Dermis blood vessel endothelial cell (primary cell): ENCODE results near the gene RARA. TPM values are rescaled to one million over a fixed set of nuclear protein-coding genes. Genes with fewer than 3 reads are reported as not detected.

Experiments used
- DNase-seq: peaks from one replicate; pipeline ENCODE4 v3.0.0; 2010
- total RNA-seq: library from RNA; depleted of rRNA; stranded (reverse); fragments of >200 nt; gene quantifications from 2 replicates; pipeline ENCODE4 v1.2.3, GENCODE V29; 2014

The RARA gene
- total RNA-seq, 1 donor from 2014 or later = 9.7 TPM

- DNase-seq = peak; percentile 40
Observed at GRCh38 chr17:40329839-40330794, 21.1 kb downstream of the RARA start.

GRCh38 chr17:40330850-40331470, 22.0 kb downstream of the RARA start:
- no peak for DNase-seq

- peak; percentile 79 for DNase-seq
Observed at GRCh38 chr17:40331743-40332641, 23.0 kb downstream of the RARA start.

GRCh38 chr17:40333781-40334448, 24.9 kb downstream of the RARA start:
- DNase-seq = no peak

- DNase-seq = no peak
Observed at GRCh38 chr17:40335620-40336019, 26.6 kb downstream of the RARA start.

GRCh38 chr17:40337351-40337750, 28.4 kb downstream of the RARA start:
- no peak for DNase-seq

GRCh38 chr17:40338058-40338457, 29.1 kb downstream of the RARA start:
- DNase-seq = no peak

- no peak for DNase-seq
Observed at GRCh38 chr17:40338941-40339649, 30.1 kb downstream of the RARA start.

GRCh38 chr17:40340327-40340726, 31.3 kb downstream of the RARA start:
- DNase-seq = no peak

GRCh38 chr17:40340880-40341807, 32.2 kb downstream of the RARA start:
- peak; percentile 78 for DNase-seq

GRCh38 chr17:40341808-40342503, 33.0 kb downstream of the RARA start:
- peak; percentile 77 for DNase-seq

- DNase-seq = peak; percentile 34
Observed at GRCh38 chr17:40342504-40343218, 33.7 kb downstream of the RARA start.

GRCh38 chr17:40343219-40344119, 34.5 kb downstream of the RARA start:
- DNase-seq = no peak

- DNase-seq = no peak
Observed at GRCh38 chr17:40344421-40345160, 35.6 kb downstream of the RARA start.

- DNase-seq = peak; percentile 72
Observed at GRCh38 chr17:40345161-40345993, 36.4 kb downstream of the RARA start.
